HEK293 (cell line): ENCODE results near the gene DNER.

Source experiments
- CTCF ChIA-PET: fragments of 350-600 bp; formaldehyde crosslinking; extraction: SDS; loops from one replicate; lab custom pipeline; 2021; ENCODE audit warnings: antibody characterized with exemption; lab: Yijun Ruan, JAX
- POLR2A ChIA-PET: fragments of 300-600 bp; formaldehyde crosslinking; extraction: SDS; loops from one replicate; lab custom pipeline; 2020; ENCODE audit warnings: antibody characterized with exemption, inconsistent platforms; lab: Yijun Ruan, JAX
- H3K27ac ChIP-seq: fragments of 200-500 bp; sonication (Bioruptor generic); 2 replicates; pipeline ENCODE4 v1.5.1; 2014; ENCODE audit warnings: low read depth, low read length, control low read depth, inconsistent platforms; ENCODE audit errors: extremely low read depth
- H3K36me3 ChIP-seq, 2 experiments: fragments of 200-500 bp in 1 of 2; sonication (Bioruptor generic) in 1 of 2; 1 replicate in 1 of 2; 2 replicates in 1 of 2; pipeline ENCODE4 v1.5.1; 2014 to 2017; ENCODE audit warnings: inconsistent platforms in 2 of 2, low read length in 2 of 2; ENCODE audit not compliant: control insufficient read depth in 2 of 2, insufficient read depth in 1 of 2
- H3K4me1 ChIP-seq: fragments of 200-500 bp; sonication (Bioruptor generic); 2 replicates; pipeline ENCODE4 v1.5.1; 2014; ENCODE audit warnings: mild to moderate bottlenecking, low read length, inconsistent platforms; ENCODE audit not compliant: control insufficient read depth, insufficient read depth
- H3K4me3 ChIP-seq: 2 replicates; pipeline ENCODE4 v1.5.1; 2011; ENCODE audit warnings: low read depth, mild to moderate bottlenecking, control low read depth, low read length, moderate library complexity
- H3K9me3 ChIP-seq: fragments of 200-500 bp; sonication (Bioruptor generic); 2 replicates; pipeline ENCODE4 v1.5.1; 2014; ENCODE audit warnings: low read depth, low read length, inconsistent platforms; ENCODE audit not compliant: control insufficient read depth, insufficient read depth
- BCL11B ChIP-seq: fragments of 450-650 bp; formaldehyde crosslinking; IDR thresholded peaks from 2 replicates; pipeline ENCODE4 v1.5.1; 2016; ENCODE audit warnings: low read depth, missing biosample characterization, missing genetic modification characterization
- GLIS2 ChIP-seq: fragments of 450-650 bp; formaldehyde crosslinking; IDR thresholded peaks from 2 replicates; pipeline ENCODE4 v1.5.1; 2016; ENCODE audit warnings: missing biosample characterization, missing genetic modification characterization
- HOXA7 ChIP-seq: sonication (generic); formaldehyde crosslinking; IDR thresholded peaks from 2 replicates; pipeline ENCODE4 v1.8.1; 2022; ENCODE audit warnings: missing genetic modification reagents, borderline replicate concordance
- PRDM1 ChIP-seq: fragments of 450-650 bp; formaldehyde crosslinking; IDR thresholded peaks from 2 replicates; pipeline ENCODE4; 2016; ENCODE audit warnings: missing biosample characterization, missing genetic modification characterization
- SETDB1 ChIP-seq: IDR thresholded peaks from one replicate; pipeline ENCODE4 v1.6.1; 2017; ENCODE audit warnings: mild to moderate bottlenecking, low read length, moderate library complexity, mixed read lengths; ENCODE audit not compliant: insufficient read length
- TRIM28 ChIP-seq: IDR thresholded peaks from 2 replicates; pipeline ENCODE4 v1.6.1; 2011; ENCODE audit warnings: low read length, control low read depth, borderline replicate concordance
- ZNF112 ChIP-seq: fragments of 450-650 bp; formaldehyde crosslinking; IDR thresholded peaks from 2 replicates; pipeline ENCODE4 v1.5.0; 2017; ENCODE audit warnings: missing biosample characterization, missing genetic modification characterization
- ZNF121 ChIP-seq: fragments of 450-650 bp; formaldehyde crosslinking; IDR thresholded peaks from 2 replicates; pipeline ENCODE4 v1.5.1; 2016; ENCODE audit warnings: missing biosample characterization, missing genetic modification characterization
- ZNF146 ChIP-seq: fragments of 450-650 bp; formaldehyde crosslinking; IDR thresholded peaks from 2 replicates; pipeline ENCODE4 v1.5.1; 2016; ENCODE audit warnings: missing biosample characterization, missing genetic modification characterization
- ZNF335 ChIP-seq: fragments of 450-650 bp; formaldehyde crosslinking; conservative IDR thresholded peaks from 2 replicates; pipeline ENCODE4 v1.5.1; 2016; ENCODE audit warnings: missing biosample characterization, missing genetic modification characterization
- ZNF473 ChIP-seq: fragments of 450-650 bp; formaldehyde crosslinking; IDR thresholded peaks from 2 replicates; pipeline ENCODE4 v1.5.1; 2017; ENCODE audit warnings: missing biosample characterization, missing genetic modification characterization
- ZNF548 ChIP-seq: fragments of 450-650 bp; formaldehyde crosslinking; IDR thresholded peaks from 2 replicates; pipeline ENCODE4 v1.5.1; 2016; ENCODE audit warnings: missing biosample characterization, missing genetic modification characterization
- ZNF561 ChIP-seq: fragments of 450-650 bp; IDR thresholded peaks from 2 replicates; pipeline ENCODE4 v1.5.1; 2018; ENCODE audit warnings: missing biosample characterization, missing genetic modification characterization, borderline replicate concordance
- ZNF623 ChIP-seq: fragments of 450-650 bp; formaldehyde crosslinking; IDR thresholded peaks from 2 replicates; pipeline ENCODE4 v1.5.1; 2016; ENCODE audit warnings: missing biosample characterization, missing genetic modification characterization
- ZNF677 ChIP-seq: fragments of 450-650 bp; IDR thresholded peaks from 2 replicates; pipeline ENCODE4 v1.5.0; 2018; ENCODE audit warnings: missing biosample characterization, mild to moderate bottlenecking, missing genetic modification characterization, moderate library complexity
- ZNF747 ChIP-seq: fragments of 450-650 bp; formaldehyde crosslinking; IDR thresholded peaks from 2 replicates; pipeline ENCODE4 v1.5.1; 2016; ENCODE audit warnings: missing biosample characterization, missing genetic modification characterization
- TF ChIP-seq, protein P1 (sequence below): fragments of 450-650 bp; formaldehyde crosslinking; IDR thresholded peaks from 2 replicates; pipeline ENCODE4 v1.5.1; 2017; ENCODE audit warnings: missing biosample characterization, missing genetic modification characterization
- TF ChIP-seq, protein P2 (sequence below): fragments of 450-650 bp; formaldehyde crosslinking; IDR thresholded peaks from 2 replicates; pipeline ENCODE4 v1.5.1; 2016; ENCODE audit warnings: missing biosample characterization, missing genetic modification characterization
- TF ChIP-seq, protein P3 (sequence below): fragments of 450-650 bp; formaldehyde crosslinking; IDR thresholded peaks from 2 replicates; pipeline ENCODE4 v1.5.1; 2016; ENCODE audit warnings: missing biosample characterization, missing genetic modification characterization, borderline replicate concordance

The DNER gene

DNA sequence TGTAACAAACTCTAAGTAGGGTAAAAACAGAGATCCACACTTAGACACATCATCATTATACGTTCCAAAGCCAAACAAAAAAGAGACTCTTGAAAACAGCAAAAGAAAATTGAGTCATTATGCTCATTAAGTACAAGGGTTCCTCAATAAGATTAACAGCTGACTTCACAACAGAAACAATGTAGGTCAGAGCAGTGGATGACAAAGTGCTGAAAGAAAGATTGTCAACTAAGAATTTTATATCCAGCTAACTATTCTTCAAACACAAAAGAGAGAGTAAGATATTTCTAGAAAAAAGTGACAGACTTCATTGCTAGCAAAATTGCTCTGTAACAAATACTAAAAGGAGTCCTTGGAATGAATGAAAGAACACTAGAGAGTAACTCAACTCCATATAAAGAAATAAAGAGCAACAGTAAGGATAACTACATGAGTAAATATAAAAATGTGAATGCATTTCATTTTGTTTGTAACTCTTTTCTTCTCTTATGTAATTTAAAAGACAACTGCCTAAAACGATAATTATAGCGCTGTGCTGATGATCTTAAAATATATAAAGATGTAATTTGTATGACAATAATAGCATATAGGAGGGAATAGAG is 23.8 kb upstream of the DNER start (continued):
- TF ChIP-seq, protein P1, sequence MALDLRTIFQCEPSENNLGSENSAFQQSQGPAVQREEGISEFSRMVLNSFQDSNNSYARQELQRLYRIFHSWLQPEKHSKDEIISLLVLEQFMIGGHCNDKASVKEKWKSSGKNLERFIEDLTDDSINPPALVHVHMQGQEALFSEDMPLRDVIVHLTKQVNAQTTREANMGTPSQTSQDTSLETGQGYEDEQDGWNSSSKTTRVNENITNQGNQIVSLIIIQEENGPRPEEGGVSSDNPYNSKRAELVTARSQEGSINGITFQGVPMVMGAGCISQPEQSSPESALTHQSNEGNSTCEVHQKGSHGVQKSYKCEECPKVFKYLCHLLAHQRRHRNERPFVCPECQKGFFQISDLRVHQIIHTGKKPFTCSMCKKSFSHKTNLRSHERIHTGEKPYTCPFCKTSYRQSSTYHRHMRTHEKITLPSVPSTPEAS, result no peak
- TF ChIP-seq, protein P2, sequence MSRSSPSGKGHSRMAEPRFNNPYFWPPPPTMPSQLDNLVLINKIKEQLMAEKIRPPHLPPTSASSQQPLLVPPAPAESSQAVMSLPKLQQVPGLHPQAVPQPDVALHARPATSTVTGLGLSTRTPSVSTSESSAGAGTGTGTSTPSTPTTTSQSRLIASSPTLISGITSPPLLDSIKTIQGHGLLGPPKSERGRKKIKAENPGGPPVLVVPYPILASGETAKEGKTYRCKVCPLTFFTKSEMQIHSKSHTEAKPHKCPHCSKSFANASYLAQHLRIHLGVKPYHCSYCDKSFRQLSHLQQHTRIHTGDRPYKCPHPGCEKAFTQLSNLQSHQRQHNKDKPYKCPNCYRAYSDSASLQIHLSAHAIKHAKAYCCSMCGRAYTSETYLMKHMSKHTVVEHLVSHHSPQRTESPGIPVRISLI (tag by site-specific recombination), result no peak
- TF ChIP-seq ZNF623 (tag by site-specific recombination) (no peak), ZNF473 (tag by site-specific recombination) (no peak), SETDB1 (peak; percentile 99), HOXA7 (no peak), TRIM28 (peak; percentile 98), ZNF561 (no peak), BCL11B (no peak)

DNA sequence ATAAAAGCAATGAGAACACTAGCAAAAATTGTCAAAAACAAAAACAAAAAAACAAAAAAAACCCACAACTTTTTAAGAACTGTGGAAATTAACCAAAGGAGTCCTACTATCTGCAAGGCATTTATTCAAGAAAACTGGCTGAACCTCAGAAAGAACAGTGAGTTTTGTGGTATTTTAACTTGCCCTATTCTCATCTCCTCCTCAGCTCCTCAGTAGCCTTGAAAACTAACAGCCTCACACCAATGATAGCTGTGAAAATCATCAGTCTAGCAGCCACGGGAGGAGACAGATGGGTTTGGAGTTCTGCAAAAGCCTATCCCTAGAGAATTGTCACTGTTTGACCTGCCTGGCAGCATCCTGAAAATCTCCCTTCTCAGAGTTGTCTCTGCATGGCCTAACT is 20.1 kb upstream of the DNER start:
- Histone ChIP-seq H3K9me3 (no peaks in the 10 kb centered on the region), H3K27ac (no peak overlapping the region), H3K36me3 (no peaks in the 10 kb centered on the region), H3K4me3 (no peak overlapping the region), H3K4me1 (no peaks in the 10 kb centered on the region)
- CTCF ChIA-PET, result no interaction called here
- POLR2A ChIA-PET, result no interaction called here
- TF ChIP-seq ZNF146 (tag by site-specific recombination) (no peak), ZNF335 (tag by site-specific recombination) (no peak), ZNF112 (no peak), ZNF677 (peak; percentile 99)
- TF ChIP-seq, all 188 proteins: peak for 1

DNA sequence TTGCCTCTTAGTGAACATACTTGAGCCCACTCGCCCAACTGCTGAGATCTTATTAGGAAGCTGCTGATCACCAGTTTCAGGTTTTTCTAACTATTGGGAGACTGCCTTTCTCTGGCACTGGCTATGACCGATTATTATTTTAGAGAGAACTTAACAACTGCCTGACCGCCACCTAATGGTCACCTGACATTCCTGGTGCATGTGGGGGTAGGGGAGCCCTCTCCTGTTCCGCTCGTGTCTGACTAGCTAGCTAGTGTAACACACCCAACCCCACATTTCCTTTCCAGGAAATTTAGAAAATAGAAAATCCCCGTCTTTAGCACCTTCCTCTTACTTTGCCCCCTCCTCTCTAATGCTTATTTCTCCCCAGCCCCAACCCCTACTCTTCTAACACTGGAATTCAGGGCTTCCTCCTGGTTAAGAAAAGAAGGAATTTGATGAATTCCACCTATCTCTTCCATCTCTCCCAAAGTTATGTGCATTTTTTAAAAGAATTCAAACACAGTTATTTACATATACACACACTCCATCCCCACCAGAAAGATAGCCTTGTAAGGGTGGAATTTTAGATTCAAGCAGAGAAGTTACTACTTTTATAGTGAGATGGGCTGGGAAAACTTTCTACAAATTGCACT is 19.4 kb upstream of the DNER start:
- ChIA-PET CTCF (no interaction called here), POLR2A (no interaction called here)
- no peaks in the 10 kb centered on the region for H3K9me3 ChIP-seq
- TF ChIP-seq, protein P3, sequence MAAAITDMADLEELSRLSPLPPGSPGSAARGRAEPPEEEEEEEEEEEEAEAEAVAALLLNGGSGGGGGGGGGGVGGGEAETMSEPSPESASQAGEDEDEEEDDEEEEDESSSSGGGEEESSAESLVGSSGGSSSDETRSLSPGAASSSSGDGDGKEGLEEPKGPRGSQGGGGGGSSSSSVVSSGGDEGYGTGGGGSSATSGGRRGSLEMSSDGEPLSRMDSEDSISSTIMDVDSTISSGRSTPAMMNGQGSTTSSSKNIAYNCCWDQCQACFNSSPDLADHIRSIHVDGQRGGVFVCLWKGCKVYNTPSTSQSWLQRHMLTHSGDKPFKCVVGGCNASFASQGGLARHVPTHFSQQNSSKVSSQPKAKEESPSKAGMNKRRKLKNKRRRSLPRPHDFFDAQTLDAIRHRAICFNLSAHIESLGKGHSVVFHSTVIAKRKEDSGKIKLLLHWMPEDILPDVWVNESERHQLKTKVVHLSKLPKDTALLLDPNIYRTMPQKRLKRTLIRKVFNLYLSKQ (tag by site-specific recombination), result no peak
- TF ChIP-seq PRDM1 (tag by site-specific recombination) (no peak), ZNF121 (tag by site-specific recombination) (no peak), GLIS2 (no peak), ZNF747 (tag by site-specific recombination) (no peak), ZNF548 (tag by site-specific recombination) (no peak)
- TF ChIP-seq, all 188 proteins: peak for 0
- no peaks in the 10 kb centered on the region for H3K4me1 ChIP-seq
- no peak overlapping the region for H3K27ac ChIP-seq
- H3K4me3 ChIP-seq, result no peak overlapping the region
- H3K36me3 ChIP-seq, result no peaks in the 10 kb centered on the region
